Panc1 (cell line): ENCODE measurements around the gene GALNT16. TPM values are rescaled to one million over a fixed set of nuclear protein-coding genes. Genes with fewer than 3 reads are reported as not detected.

Experiments
- ATAC-seq: fragments of 200-7000 bp; cut with Tn5 transposase; 2 replicates; pipeline ENCODE4 v1.9.1; 2020; ENCODE audit warnings: mild to moderate bottlenecking, moderate library complexity
- BruUV-seq: library from RNA; stranded (reverse); fragments of 400-500 nt; replicated peaks from 2 replicates; lab custom pipeline; 2021; lab: Mats Ljungman, UMichigan
- CTCF ChIA-PET: fragments of 300-600 bp; sonication (Branson Sonifier 250); formaldehyde crosslinking; loops from one replicate; lab custom pipeline; 2022; ENCODE audit warnings: antibody characterized with exemption; lab: Charles Lee
- POLR2A ChIA-PET: fragments of 300-600 bp; sonication (Branson Sonifier 250); formaldehyde crosslinking; loops from one replicate; lab custom pipeline; 2022; ENCODE audit warnings: antibody characterized with exemption; lab: Charles Lee
- DNase-seq: peaks from one replicate; pipeline ENCODE4 v3.0.0-alpha.2; 2010; ENCODE audit warnings: low read depth, low spot score
- H3K27ac ChIP-seq: 2 replicates; pipeline ENCODE4 v1.5.1; 2011; ENCODE audit warnings: mild to moderate bottlenecking, low read length, inconsistent platforms
- H3K27me3 ChIP-seq: fragments of 200-500 bp; sonication (Bioruptor generic); 2 replicates; pipeline ENCODE4 v1.6.0; 2014; ENCODE audit warnings: low read length, inconsistent platforms; ENCODE audit not compliant: control insufficient read depth, insufficient read depth
- H3K36me3 ChIP-seq: fragments of 200-500 bp; sonication (Bioruptor generic); 2 replicates; pipeline ENCODE4 v1.5.1; 2014; ENCODE audit warnings: inconsistent platforms, mild to moderate bottlenecking, low read length, moderate library complexity; ENCODE audit not compliant: control insufficient read depth, insufficient read depth
- H3K4me1 ChIP-seq: 2 replicates; pipeline ENCODE4 v1.5.1; 2011; ENCODE audit warnings: inconsistent platforms, mild to moderate bottlenecking, low read length, moderate library complexity; ENCODE audit not compliant: control insufficient read depth, insufficient read depth
- H3K4me3 ChIP-seq, 2 experiments: 2 replicates each; pipeline ENCODE4 v1.5.1; 2011 to 2012; ENCODE audit warnings: low read depth in 2 of 2, low read length in 2 of 2, mild to moderate bottlenecking in 2 of 2, inconsistent platforms in 1 of 2, moderate library complexity in 1 of 2
- H3K9me3 ChIP-seq: fragments of 200-500 bp; sonication (Bioruptor generic); 2 replicates; pipeline ENCODE4 v1.5.1; 2014; ENCODE audit warnings: low read depth, mild to moderate bottlenecking, inconsistent platforms, low read length, moderate library complexity; ENCODE audit not compliant: control insufficient read depth, insufficient read depth
- POLR2AphosphoS5 ChIP-seq: IDR thresholded peaks from 2 replicates; pipeline ENCODE4 v1.6.1; 2012; ENCODE audit warnings: mild to moderate bottlenecking, low read depth, low read length, moderate library complexity
- SIN3A ChIP-seq: IDR thresholded peaks from 2 replicates; pipeline ENCODE4 v1.6.1; 2012; ENCODE audit warnings: low read depth, mild to moderate bottlenecking, low read length, moderate library complexity, borderline replicate concordance; ENCODE audit not compliant: insufficient read depth
- TCF7L2 ChIP-seq: IDR thresholded peaks from 2 replicates; pipeline ENCODE4 v1.6.1; 2011; ENCODE audit warnings: mild to moderate bottlenecking, low read depth, low read length, inconsistent platforms
- in situ Hi-C: cut with HindIII; loops from 2 replicates; pipeline ENCODE4 v1.10.0; 2016; ENCODE audit warnings: low sequenced_read_pairs, low pct_unique_long_range_greater_than_20kb
- intact Hi-C: fragments of 100-400 bp; cut with micrococcal nuclease; formaldehyde crosslinking; loops from one replicate; pipeline ENCODE4 v1.10.0; 2022; ENCODE audit not compliant: unreplicated experiment
- total RNA-seq: library from RNA; stranded (reverse); gene quantifications from one replicate; pipeline ENCODE4 v1.2.1, GENCODE V29; 2021; ENCODE audit not compliant: unreplicated experiment
- TF ChIP-seq, protein P1 (sequence below), 2 experiments: IDR thresholded peaks; 2 replicates each; pipeline ENCODE4 v1.6.1; 2011 to 2012; ENCODE audit warnings: low read depth in 2 of 2, control low read depth in 1 of 2, low read length in 1 of 2, mild to moderate bottlenecking in 1 of 2, moderate library complexity in 1 of 2; ENCODE audit not compliant: insufficient read depth in 1 of 2
- TF ChIP-seq, protein P2 (sequence below): fragments of 450-650 bp; IDR thresholded peaks from 2 replicates; pipeline ENCODE4 v1.5.1; 2017; ENCODE audit warnings: mild to moderate bottlenecking

Gene GALNT16
- total RNA-seq, 1 experiment from 2014 or later, result 0.72 TPM

DNA sequence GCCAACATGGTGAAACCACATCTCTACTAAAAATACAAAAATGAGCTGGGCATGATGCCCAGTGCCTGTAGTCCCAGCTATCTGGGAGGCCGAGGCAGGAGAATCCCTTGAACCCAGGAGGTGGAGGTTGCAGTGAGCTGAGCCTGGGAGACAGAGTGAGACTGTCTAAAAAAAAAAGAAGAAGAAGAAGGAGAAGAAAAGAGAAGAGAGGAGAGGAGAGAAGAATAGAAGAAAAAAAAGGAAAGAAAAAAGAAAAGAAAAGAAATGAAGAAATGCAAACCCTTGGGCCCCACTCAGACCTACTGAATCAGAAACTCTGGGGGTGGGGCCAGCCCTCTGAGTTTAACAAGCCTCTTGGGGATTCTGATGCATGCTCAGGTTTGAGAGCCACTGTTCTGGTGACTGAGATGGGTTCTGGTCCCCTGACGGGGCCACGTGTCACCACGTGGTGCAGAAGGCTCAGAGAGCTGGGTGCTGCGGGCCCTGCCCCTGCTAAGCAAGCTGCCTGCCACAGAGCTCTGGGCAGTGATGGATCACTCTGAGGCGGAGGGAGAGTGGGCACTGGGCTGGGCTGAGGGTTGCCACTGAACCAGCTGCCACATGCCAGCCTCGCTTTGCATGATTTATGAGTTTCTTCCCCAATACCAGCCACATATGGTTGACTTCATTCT, 100.6 kb downstream of the GALNT16 start:
- Histone ChIP-seq H3K27me3 (no peaks in the 10 kb centered on the region), H3K27ac (no peak overlapping the region), H3K36me3 (no peaks in the 10 kb centered on the region), H3K4me3 (no peak overlapping the region), H3K9me3 (no peaks in the 10 kb centered on the region), H3K4me1 (no peaks in the 10 kb centered on the region)
- no peak for DNase-seq
- in situ Hi-C loops, result no loop called here
- no peak for ATAC-seq
- intact Hi-C loops, result no loop called here
- BruUV-seq, result no TSS peak
- ChIA-PET POLR2A (no interaction called here), CTCF (no interaction called here)
- no peak for TF ChIP-seq TCF7L2

DNA sequence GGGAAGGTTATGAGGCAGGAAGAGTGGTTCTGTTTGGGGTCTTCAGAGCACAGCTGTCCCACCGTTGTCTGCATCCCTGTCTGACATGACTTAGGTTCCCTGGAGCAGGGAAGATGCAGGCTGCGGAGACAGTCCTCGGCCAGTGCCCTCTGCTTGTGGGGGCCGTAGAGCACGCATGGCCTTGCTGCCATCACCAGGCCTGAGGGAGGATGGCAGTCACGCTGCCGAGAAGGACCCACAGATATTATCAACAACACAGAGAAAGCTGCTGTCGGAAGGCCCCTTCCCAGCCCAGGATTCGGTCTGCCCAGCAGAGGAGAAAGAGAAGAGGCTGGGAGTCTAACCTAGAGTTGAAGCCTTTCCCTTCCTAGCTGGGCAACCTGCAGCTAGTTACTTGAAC, 103.1 kb downstream of the GALNT16 start:
- no peaks in the 10 kb centered on the region for H3K36me3 ChIP-seq
- CTCF ChIA-PET, result interaction anchor here (0.7 to 0.9 kb wide), 2 partner anchors 39 to 106 kb away, joined by 3 to 4 read pairs; no protein-coding TSS in a partner anchor

More for the DNA sequence above, 103.1 kb downstream of the GALNT16 start:
- no peaks in the 10 kb centered on the region for H3K4me1 ChIP-seq
- H3K4me3 ChIP-seq, result no peak overlapping the region
- POLR2A ChIA-PET, result no interaction called here
- H3K9me3 ChIP-seq, result no peaks in the 10 kb centered on the region
- intact Hi-C loops (no loop called here), in situ Hi-C loops (no loop called here)
- no peak overlapping the region for H3K27ac ChIP-seq
- no TSS peak for BruUV-seq
- H3K27me3 ChIP-seq, result no peaks in the 10 kb centered on the region
- DNase-seq (no peak), ATAC-seq (peak; percentile 77)
- TF ChIP-seq, protein P1, sequence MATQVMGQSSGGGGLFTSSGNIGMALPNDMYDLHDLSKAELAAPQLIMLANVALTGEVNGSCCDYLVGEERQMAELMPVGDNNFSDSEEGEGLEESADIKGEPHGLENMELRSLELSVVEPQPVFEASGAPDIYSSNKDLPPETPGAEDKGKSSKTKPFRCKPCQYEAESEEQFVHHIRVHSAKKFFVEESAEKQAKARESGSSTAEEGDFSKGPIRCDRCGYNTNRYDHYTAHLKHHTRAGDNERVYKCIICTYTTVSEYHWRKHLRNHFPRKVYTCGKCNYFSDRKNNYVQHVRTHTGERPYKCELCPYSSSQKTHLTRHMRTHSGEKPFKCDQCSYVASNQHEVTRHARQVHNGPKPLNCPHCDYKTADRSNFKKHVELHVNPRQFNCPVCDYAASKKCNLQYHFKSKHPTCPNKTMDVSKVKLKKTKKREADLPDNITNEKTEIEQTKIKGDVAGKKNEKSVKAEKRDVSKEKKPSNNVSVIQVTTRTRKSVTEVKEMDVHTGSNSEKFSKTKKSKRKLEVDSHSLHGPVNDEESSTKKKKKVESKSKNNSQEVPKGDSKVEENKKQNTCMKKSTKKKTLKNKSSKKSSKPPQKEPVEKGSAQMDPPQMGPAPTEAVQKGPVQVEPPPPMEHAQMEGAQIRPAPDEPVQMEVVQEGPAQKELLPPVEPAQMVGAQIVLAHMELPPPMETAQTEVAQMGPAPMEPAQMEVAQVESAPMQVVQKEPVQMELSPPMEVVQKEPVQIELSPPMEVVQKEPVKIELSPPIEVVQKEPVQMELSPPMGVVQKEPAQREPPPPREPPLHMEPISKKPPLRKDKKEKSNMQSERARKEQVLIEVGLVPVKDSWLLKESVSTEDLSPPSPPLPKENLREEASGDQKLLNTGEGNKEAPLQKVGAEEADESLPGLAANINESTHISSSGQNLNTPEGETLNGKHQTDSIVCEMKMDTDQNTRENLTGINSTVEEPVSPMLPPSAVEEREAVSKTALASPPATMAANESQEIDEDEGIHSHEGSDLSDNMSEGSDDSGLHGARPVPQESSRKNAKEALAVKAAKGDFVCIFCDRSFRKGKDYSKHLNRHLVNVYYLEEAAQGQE (IDR thresholded peaks at IDR 0.05; ENCODE audit: insufficient read depth in 1 of 2, low read depth in 2 of 2, low read length in 1 of 2), result no peak
- TF ChIP-seq TCF7L2 (no peak), POLR2AphosphoS5 (no peak), SIN3A (no peak)
- TF ChIP-seq, protein P2, sequence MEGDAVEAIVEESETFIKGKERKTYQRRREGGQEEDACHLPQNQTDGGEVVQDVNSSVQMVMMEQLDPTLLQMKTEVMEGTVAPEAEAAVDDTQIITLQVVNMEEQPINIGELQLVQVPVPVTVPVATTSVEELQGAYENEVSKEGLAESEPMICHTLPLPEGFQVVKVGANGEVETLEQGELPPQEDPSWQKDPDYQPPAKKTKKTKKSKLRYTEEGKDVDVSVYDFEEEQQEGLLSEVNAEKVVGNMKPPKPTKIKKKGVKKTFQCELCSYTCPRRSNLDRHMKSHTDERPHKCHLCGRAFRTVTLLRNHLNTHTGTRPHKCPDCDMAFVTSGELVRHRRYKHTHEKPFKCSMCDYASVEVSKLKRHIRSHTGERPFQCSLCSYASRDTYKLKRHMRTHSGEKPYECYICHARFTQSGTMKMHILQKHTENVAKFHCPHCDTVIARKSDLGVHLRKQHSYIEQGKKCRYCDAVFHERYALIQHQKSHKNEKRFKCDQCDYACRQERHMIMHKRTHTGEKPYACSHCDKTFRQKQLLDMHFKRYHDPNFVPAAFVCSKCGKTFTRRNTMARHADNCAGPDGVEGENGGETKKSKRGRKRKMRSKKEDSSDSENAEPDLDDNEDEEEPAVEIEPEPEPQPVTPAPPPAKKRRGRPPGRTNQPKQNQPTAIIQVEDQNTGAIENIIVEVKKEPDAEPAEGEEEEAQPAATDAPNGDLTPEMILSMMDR, result no peak; the same call in 1 of the 2 replicates
